NB4 (cell line): ENCODE measurements around the gene CDC42EP3.

Experiments used
- CTCF ChIP-seq: IDR thresholded peaks from one replicate; pipeline ENCODE4 v1.5.1; 2012; ENCODE audit warnings: low read depth, low read length
- POLR2A ChIP-seq: IDR thresholded peaks from 2 replicates; pipeline ENCODE4 v1.6.1; 2011; ENCODE audit warnings: mild to moderate bottlenecking; ENCODE audit not compliant: insufficient read length; ENCODE audit errors: extremely low read depth

- TF ChIP-seq CTCF (no peak), POLR2A (no peak)
Observed at GRCh38 chr2:37653093-37653492, 18.3 kb downstream of the CDC42EP3 start.
